KBM-7 (cell line): ENCODE data around the gene CABP1.
"Not testable (repeated sequence)": the region's sequence is repeated elsewhere in the genome, so short reads cannot be mapped to it uniquely, and the experiment has no call there.

Experiments used
- DNase-seq: peaks from one replicate; pipeline ENCODE4 v3.0.0-alpha.2; 2015
- in situ Hi-C: fragments of 300-500 bp; cut with MboI; formaldehyde crosslinking; loops from 2 replicates; pipeline ENCODE4 v1.14.3; 2020; ENCODE audit warnings: low sequenced_read_pairs, low pct_unique_long_range_greater_than_20kb, mixed read lengths

Gene CABP1

DNA sequence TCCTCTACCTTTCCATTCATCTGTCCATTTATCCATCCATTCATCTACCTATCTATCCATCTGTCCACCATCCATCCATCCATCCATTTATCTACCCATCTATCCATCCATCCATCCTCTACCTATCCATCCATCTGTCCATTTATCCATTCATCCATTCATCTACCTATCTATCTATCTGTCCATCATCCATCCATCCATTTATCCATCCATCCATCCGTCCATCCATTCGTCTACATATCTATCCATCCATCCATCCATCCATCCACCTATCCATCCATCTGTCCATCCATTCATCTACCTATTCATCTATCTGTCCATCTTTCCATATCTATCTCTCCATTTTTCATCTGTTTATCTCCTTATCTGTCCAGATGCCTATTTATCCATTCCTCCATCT is 21.0 kb downstream of the CABP1 start:
- in situ Hi-C loops = no loop called here
- DNase-seq = no peak

DNA sequence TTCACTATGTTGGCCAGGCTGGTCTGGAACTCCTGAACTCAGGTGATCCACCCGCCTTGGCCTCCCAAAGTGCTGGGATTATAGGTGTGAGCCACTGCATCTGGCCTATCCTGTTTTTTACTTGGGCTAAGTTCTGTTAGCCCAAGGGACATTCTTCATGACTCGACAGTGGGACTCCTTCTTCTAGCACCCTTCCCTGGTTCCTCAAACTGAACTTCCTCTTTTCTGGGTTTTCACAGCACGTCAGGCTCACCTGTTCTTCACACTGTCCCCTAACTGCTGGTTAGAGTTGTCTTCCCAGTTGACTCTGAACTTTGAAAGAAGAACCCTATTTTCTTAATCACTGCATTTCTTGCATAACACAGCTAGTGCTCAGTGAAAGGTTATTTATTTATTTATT is 22.5 kb downstream of the CABP1 start:
- DNase-seq = peak; percentile 58
- in situ Hi-C loops = no loop called here

DNA sequence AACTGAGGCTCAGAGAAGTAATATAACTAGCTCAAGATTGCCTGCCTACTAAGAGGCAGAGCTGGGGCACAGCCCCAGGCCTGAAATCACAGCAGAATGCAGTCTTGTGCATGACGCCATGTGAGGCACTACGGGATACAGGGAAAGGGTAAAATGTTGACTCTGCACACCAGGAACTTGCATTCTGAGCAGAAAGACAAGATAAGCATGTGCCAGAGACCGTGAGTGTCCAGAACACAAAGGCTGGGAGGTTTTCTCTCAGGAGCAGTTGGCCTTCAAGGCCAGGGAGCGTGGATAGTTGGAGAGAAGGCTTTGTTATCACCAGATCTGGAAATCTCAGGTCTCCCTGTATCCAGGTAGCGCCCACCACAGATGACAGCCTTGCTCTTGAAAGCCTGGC is 23.3 kb downstream of the CABP1 start:
- DNase-seq = no peak
- in situ Hi-C loops = no loop called here

DNA sequence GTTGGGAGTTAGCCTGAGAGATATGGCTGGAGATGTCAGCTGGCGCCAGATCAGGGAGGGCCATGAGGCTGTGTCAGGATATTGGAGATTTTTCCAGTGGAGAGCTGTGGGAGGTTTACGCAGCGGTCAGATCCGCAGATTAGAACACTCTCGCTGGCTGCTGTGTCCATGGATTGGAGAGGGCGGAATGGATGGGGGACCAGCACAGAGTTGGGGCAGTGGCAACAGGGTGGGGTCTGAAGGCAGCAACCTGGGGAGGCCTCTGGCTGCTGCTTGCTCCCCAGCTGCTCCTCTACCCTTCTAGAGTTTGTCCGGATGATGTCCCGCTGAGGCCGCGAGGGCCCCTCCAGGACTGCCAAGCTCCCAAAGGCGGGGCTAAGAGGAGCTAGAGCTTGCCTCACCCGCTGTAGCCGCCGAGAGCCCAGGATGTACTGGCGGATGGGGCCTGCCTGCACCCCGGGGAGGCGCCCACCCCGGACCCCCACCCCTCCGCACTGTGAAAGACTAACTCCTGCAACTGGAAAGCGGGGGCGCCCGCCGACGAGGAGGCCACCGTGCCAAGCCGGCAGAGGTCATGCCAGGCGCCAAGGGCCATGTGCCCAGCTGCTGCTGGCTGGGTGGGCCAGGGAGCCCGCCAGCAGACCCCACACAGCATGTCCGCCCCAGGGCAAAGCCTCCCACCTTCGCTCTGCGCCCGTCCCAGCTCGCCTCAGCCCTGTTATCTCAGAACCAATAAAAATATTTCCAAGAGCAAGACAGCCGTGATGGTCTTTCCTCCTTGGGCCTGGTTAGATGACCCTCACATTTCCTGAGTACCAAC is 26.4 kb downstream of the CABP1 start:
- no peak for DNase-seq
- in situ Hi-C loops = no loop called here

DNA sequence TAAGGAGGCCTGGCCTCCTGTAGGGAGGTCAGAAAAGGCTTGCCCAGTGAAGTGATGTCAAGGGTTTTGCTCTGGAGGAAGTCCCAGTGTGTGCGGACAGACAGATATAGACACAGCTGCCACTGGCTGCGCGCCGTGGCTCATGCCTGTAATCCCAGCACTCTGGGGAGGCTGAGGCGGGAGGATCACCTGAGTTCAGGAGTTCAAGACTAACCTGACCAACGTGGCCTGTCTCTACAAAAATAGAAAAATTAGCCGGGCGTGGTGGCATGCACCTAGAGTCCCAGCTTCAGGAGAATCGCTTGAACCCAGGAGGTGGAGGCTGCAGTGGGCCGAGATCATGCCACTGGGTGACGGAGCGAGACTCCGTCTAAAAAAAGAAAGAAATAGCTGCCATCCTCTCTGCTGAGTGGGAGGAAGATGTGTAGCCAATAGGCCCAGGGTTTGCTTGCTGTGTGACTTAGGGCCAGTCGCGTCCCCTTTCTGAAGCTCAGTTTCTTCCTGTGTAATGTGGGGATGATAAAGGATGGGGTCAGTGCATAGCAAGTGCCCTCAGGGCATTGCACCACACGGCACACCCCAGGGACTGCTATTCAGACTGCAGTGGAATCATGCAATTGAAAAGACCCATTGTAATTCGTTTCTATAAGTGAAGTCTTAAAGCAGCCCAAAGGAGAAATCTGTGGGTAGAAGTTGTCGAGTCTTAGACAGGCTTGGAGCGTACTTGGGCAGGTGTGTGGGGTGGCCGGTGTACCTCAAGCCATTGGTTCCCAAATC is 27.9 kb downstream of the CABP1 start:
- no peak for DNase-seq
- in situ Hi-C loops = no loop called here

DNA sequence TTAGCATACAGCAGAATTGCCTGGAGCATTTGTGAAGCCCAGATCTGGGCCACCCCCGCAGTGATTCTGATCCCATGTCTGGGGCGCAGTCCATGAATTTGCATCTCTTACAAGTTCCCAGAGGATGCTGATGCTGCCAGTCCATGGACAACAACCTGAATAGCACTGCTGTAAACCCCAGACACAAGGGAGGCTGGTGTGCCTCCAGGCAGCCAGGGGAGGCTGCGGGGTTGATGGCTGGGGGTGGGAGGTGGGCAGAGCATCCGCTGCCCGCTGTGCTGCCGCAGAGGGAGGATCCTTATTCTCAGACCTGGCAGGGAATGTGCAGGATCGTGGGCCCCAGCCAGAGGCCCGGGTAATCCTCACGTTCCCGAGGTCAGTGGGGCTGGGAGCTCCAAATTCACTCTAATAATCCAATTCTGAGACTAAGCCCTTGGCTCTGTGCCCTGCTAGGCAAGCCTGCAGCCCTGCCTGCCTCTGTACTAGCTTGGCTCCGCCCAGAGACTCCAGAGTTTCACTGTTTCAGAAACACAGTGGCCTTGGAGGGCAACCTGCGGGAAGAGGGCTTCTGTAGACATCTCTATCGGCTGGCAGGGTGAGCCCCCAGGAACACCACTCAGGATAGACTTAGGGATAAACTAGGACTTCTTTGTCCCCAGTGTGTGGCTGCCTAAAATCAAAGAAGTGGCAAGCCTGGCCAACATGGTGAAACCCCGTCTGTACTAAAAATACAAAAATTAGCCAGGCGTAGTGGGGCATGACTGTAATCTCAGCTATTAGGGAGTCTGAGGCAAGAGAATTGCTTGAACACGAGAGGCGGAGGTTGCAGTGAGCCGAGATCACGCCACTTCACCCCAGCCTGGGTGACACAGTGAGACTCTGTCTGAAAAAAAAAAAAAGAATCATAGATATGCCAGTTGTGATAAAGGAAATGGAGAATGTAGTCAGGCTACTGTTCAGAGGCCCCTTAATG is 28.7 kb downstream of the CABP1 start:
- DNase-seq = no peak
- in situ Hi-C loops = no loop called here

DNA sequence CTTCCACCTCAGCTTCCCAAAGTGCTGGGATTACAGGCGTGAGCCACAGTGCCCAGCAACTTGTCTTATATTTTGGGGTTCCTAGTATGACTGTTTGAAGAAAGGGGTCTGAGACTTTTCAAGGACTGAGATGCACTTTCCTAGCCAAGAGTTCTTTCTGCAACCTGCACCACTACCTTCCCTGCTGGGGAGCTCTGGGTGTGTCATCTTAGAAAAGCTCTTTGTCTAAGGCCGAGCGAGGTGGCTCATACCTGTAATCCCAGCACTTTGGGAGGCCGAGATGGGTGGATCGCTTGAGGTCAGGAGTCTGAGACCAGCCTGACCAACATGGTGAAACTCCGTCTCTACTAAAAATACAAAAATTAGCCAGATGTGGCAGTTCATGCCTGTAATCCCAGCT is 29.8 kb downstream of the CABP1 start:
- in situ Hi-C loops, DNase-seq: not testable (repeated sequence)

DNA sequence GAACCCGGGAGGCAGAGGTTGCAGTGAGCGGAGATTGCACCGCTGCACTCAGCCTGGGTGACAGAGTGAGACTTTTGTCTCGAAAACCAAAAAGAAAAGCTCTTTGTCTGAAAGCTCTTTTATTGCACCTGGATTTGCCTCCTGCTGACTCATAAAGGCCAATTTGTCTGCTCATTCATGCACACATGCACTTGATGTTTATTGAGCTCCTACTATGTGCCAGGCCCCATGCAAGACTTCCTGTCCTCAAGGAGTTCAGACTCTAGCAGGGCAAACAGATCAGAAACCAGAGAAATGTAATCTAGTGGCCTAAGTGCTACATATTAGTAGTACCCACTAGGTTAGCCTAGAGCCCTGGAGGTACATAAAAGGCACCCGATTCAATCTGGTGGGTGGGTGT is 30.2 kb downstream of the CABP1 start:
- in situ Hi-C loops = no loop called here
- no peak for DNase-seq

DNA sequence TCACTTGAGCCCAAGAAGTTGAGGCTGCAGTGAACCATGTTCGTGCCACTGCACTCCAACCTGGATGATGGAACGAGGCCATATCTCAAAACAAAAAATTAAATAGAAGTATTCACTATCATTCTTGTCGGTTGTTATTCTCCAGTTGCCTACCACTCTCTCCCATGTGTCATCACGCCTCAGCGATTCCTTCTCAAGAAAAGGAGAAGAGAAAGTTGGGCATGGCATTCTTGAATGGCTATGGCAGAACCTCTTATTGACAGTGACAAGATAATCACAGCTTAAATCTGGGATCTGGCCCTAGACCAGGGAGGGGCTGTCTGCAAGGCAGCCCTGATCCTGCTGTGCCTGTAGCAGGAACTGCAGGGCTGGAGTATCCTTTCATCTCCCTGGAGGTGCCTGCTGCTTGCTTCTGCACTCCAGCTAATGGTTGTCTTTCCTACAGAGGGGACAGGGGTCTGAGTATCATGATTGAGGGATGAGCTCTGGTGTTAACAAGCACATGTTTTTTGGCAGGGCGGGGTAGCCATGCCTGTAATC is 33.7 kb downstream of the CABP1 start:
- peak; percentile 47 for DNase-seq

DNA sequence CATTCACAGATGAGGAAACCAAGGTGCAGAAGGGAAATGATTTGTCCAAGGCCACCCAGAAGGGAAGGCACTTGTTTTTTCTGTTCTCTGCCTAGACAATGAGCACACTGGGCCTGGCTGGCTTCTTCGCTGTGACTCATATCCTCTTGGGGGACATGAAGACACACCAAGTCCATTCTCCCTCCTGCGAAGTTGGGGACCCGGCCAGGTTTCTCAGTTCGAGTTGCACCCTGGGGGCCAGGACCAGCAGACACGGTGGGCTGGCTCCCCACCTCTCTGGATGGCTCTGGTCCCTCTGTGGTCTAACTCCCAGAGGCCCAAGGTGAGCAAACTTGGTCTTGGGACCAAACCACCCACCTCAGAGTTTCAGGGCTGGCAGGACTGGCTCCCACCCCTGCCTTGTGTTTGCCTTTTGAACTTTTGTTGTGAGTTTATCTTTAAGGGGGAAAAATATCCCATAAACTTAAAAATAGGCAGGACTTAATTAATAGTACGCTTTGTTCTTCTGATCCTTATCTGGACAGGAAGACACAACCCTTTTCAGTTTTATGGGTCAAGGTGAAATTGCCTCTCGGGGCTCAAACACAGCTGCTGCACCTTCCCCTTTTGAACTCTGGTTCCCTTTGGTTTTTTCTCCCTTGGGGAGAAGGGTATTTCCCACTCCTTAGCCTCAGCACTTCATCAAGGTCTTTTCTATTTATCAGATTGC is 37.5 kb downstream of the CABP1 start:
- in situ Hi-C loops = no loop called here
- no peak for DNase-seq

More for the DNA sequence above, 33.7 kb downstream of the CABP1 start:
- in situ Hi-C loops = no loop called here

DNA sequence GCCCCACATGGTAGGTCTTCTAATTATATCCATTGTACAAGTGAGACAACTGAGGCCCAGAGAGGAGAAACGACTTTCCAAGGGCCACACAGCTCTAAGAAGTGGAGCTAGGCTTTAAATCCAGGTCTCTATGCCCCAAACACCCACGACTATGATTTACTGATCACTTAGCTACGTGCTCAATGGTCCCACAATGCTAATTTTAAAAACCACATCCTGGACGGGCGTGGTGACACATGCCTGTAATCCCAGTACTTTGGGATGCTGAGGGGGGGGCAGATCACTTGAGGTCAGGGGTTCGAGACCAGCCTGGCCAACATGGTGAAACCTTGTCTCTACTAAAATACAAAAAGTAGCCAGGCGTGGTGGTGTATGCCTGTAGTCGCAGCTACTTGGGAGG is 38.1 kb downstream of the CABP1 start:
- DNase-seq = no peak
- in situ Hi-C loops = no loop called here

DNA sequence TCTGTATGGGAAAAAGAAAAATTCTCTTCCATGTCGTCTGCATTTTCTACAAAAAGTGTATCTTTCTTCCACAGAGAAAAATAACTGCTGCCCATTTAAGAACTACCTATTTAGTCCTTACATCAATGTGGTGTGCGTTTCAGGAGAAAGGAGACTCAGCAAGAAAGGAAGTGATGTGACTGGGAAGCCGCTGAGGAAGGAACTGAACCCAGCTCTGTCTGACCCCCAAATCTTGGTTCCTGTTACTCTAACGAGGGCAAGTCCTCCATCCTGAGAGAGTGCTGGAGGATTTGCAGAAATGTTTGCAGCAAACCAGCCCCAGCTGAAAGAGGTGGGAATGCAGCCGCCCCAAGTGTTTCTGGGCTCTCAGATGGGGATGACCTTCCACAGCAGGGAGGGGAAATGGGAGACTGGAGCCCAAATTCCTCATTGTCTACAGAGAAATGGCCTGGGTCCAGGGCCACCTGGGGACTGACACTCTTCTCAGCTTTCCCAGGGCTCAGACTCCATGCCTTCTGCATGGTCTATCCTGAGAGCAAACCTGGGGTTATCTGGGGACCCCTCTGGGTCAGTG is 39.8 kb downstream of the CABP1 start:
- no peak for DNase-seq
- in situ Hi-C loops = no loop called here

DNA sequence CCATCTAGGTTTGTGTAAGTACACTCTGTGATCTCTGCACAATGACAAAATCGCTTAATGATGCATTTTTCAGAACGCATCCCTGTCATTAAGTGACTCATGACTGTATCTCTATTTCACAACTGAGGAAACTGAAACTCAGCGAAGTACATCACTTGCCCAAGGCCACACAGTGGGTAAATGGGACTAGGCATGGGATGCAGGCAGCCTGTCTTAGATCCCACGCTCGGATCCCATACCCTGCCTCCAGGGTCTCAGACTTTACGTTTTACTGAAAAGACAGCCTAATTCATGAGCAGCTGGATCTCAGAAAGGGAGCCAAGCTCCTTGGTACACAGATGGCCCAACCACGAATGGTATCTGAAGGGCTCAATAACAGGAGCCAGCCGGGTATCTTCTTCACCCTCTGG is 44.1 kb downstream of the CABP1 start:
- DNase-seq = no peak
- in situ Hi-C loops = no loop called here

DNA sequence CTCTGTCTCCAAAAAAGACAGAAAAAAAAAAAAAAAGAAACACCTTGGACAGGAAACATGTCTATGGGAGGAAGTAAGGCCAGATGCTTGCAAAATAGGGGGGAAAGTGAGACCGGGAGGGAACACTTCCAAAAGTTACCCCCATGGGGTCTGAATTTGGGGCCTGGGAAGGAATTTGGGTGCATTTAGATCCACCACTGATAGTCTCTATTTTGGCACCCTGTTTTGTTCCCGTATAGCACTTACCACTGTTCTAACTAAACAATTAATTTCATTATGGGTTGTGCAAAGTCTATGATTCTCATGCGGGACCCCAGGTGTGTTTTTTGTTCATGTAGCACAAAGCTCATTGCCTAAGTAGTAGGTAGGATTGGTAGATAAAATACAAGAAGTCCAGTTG is 45.1 kb downstream of the CABP1 start:
- in situ Hi-C loops = no loop called here
- DNase-seq = no peak

DNA sequence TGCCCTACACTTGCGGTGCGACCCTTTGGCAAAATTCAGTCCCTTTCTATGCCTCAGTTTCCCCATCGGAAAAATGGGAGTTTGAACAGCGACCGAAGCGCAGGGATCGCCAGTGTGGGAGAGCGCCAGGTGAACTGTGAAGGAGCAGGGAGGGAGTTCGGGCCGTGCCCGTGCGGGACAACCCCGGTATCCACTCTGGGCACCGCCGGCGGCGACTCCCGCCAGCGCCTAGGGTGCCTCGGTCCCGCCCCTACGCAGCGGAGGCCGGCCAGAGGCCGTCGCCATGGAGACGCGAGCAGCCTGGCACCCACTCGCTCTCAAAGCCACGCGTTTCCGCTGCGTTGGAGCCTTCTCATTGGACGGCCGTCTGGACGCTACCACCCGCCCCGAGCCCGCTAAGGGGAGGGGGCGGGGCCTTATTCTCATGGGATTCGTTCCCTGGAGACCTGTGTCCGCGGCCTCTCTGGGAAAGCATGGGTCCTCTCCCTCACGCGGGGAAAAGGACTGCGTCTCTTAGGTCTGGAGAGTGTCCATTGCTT is 45.8 kb downstream of the CABP1 start:
- in situ Hi-C loops = no loop called here
- DNase-seq = peak; percentile 98

DNA sequence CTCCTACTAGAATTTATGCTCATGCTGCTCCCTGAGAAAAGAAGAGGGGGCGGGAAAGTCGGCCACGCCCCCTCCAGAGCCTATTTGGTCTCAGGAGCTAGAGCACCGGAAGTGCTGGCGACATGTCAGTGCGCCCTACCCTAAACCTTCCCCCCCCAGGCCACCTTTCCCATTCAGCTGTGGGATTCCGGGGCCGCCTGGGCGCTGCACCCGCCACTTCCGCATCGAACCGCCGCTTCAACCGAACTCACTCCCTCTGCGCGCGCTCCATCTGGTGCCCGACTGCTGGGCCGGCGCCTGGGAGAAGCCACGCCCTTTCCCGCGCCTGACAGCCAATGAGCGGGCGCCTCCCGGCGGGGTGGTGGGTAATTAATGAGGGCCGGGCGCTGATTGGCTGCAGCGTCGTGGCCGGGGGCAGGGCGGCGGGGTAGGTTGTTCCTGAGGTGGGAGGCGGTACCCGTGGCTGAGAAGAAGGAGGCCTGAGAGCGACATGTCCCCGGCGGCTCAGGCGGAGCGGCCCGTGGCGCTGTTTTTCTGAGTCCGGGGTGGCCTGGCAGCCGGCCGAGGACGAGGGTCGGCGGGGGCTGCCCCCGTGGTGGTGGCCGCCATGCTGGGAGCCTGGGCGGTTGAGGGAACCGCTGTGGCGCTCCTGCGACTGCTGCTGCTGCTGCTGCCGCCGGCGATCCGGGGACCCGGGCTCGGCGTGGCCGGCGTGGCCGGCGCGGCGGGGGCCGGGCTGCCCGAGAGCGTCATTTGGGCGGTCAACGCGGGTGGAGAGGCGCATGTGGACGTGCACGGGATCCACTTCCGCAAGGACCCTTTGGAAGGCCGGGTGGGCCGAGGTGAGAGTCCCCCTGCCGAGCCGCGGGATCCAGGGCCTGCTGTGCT is 46.5 kb downstream of the CABP1 start, which contains the start of gene MLEC:
MLEC (plus strand) TSS at position 460 of the 888 bp plus-strand sequence; CDS start at position 608, 148 bp downstream.
- DNase-seq = peak; percentile 100
- in situ Hi-C loops = no loop called here
